Caco-2 (cell line): ENCODE measurements around the gene ZBTB38. TPM values are rescaled to one million over a fixed set of nuclear protein-coding genes. Genes with fewer than 3 reads are reported as not detected.

Experiments used
- BruUV-seq: library from RNA; stranded (reverse); fragments of 400-500 nt; replicated peaks from 2 replicates; lab custom pipeline; 2021; lab: Mats Ljungman, UMichigan
- CTCF ChIA-PET: fragments of 300-600 bp; sonication (Branson Sonifier 250); formaldehyde crosslinking; loops from one replicate; lab custom pipeline; 2022; ENCODE audit warnings: antibody characterized with exemption; lab: Charles Lee
- POLR2A ChIA-PET: fragments of 300-600 bp; sonication (Branson Sonifier 250); formaldehyde crosslinking; loops from one replicate; lab custom pipeline; 2022; ENCODE audit warnings: antibody characterized with exemption; lab: Charles Lee
- DNase-seq, 2 experiments: peaks; one replicate each; pipeline versions ENCODE4 v3.0.0 to v3.0.0-alpha.2; 2020 to 2022
- H3K27me3 ChIP-seq: replicated peaks from 2 replicates; pipeline ENCODE4 v1.6.0; 2011; ENCODE audit warnings: low read length; ENCODE audit not compliant: control insufficient read depth, insufficient read depth
- H3K36me3 ChIP-seq: 2 replicates; pipeline ENCODE4 v1.5.1; 2011; ENCODE audit warnings: low read length; ENCODE audit not compliant: control insufficient read depth, insufficient read depth
- H3K4me1 ChIP-seq: fragments of 250-450 bp; sonication (Bioruptor Pico); 2 replicates; pipeline ENCODE4 v1.5.1; 2020; ENCODE audit warnings: mild to moderate bottlenecking
- H3K4me3 ChIP-seq: 2 replicates; pipeline ENCODE4 v1.5.1; 2011; ENCODE audit warnings: low read depth, mild to moderate bottlenecking, control low read depth, low read length
- H3K9me3 ChIP-seq: fragments of 250-450 bp; sonication (Bioruptor Pico); 2 replicates; pipeline ENCODE4 v1.5.1; 2020; ENCODE audit warnings: mild to moderate bottlenecking, moderate library complexity
- H3K27ac Mint-ChIP-seq: one replicate; pipeline ENCODE4 v1.8.0; 2022; ENCODE audit warnings: mixed read lengths; ENCODE audit not compliant: unreplicated experiment
- H3K27me3 Mint-ChIP-seq: one replicate; pipeline ENCODE4 v1.8.0; 2022; ENCODE audit warnings: mixed read lengths; ENCODE audit not compliant: insufficient read depth, unreplicated experiment
- H3K36me3 Mint-ChIP-seq: one replicate; pipeline ENCODE4 v1.8.0; 2022; ENCODE audit warnings: mild to moderate bottlenecking, mixed read lengths; ENCODE audit not compliant: insufficient read depth, unreplicated experiment
- H3K4me1 Mint-ChIP-seq: one replicate; pipeline ENCODE4 v1.8.0; 2022; ENCODE audit warnings: low read depth, mixed read lengths; ENCODE audit not compliant: unreplicated experiment
- H3K4me3 Mint-ChIP-seq: one replicate; pipeline ENCODE4 v1.8.0; 2022; ENCODE audit warnings: mild to moderate bottlenecking, moderate library complexity, mixed read lengths; ENCODE audit not compliant: unreplicated experiment
- H3K9me3 Mint-ChIP-seq: one replicate; pipeline ENCODE4 v1.8.0; 2022; ENCODE audit warnings: mixed read lengths; ENCODE audit not compliant: unreplicated experiment
- intact Hi-C: fragments of 100-400 bp; cut with micrococcal nuclease; formaldehyde crosslinking; loops from one replicate; pipeline ENCODE4 v1.10.0; 2022; ENCODE audit not compliant: unreplicated experiment
- total RNA-seq: library from RNA; stranded (reverse); gene quantifications from 2 replicates; pipeline ENCODE4 v1.2.3, GENCODE V29; 2022
- TF ChIP-seq, protein P1 (sequence below), 2 experiments: fragments of 200-600 bp in 1 of 2; IDR thresholded peaks; 1 replicate in 1 of 2; 2 replicates in 1 of 2; pipeline versions ENCODE4 v1.5.1 to v1.8.0; 2011 to 2022; ENCODE audit warnings: antibody characterized with exemption in 1 of 2, control low read depth in 1 of 2, inconsistent platforms in 1 of 2, low read depth in 1 of 2, low read length in 1 of 2, mild to moderate bottlenecking in 1 of 2, moderate library complexity in 1 of 2; ENCODE audit not compliant: insufficient read depth in 1 of 2, severe bottlenecking in 1 of 2, unreplicated experiment in 1 of 2

ZBTB38 gene
- total RNA-seq, 1 experiment from 2014 or later, result 74.1 TPM

DNA sequence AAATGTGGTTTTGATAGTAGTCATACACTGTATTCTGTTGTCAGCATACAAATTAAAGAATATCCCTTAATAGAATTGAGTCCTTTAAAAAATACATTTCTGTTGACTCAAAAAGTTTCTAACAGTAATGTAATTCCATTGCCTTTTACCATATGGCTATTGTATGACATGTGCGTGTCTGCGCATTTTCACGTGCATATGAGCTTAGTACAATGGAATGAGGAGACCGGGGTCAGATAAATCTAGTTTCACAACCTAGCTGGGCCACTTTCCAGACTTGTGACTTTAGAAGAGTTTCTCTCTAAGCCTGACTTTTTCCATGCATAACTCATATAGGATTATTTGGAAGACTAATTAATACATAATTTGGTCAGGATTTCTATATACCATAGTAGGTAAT lies 38.7 kb downstream of the ZBTB38 start:
- H3K4me1 ChIP-seq, result peaks cover 33% of the 10 kb centered on the region
- TF ChIP-seq, protein P1, sequence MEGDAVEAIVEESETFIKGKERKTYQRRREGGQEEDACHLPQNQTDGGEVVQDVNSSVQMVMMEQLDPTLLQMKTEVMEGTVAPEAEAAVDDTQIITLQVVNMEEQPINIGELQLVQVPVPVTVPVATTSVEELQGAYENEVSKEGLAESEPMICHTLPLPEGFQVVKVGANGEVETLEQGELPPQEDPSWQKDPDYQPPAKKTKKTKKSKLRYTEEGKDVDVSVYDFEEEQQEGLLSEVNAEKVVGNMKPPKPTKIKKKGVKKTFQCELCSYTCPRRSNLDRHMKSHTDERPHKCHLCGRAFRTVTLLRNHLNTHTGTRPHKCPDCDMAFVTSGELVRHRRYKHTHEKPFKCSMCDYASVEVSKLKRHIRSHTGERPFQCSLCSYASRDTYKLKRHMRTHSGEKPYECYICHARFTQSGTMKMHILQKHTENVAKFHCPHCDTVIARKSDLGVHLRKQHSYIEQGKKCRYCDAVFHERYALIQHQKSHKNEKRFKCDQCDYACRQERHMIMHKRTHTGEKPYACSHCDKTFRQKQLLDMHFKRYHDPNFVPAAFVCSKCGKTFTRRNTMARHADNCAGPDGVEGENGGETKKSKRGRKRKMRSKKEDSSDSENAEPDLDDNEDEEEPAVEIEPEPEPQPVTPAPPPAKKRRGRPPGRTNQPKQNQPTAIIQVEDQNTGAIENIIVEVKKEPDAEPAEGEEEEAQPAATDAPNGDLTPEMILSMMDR (IDR thresholded peaks at IDR 0.05; ENCODE audit: insufficient read depth in 1 of 2, low read depth in 1 of 2, low read length in 1 of 2, severe bottlenecking in 1 of 2, unreplicated experiment in 1 of 2), result no peak

DNA sequence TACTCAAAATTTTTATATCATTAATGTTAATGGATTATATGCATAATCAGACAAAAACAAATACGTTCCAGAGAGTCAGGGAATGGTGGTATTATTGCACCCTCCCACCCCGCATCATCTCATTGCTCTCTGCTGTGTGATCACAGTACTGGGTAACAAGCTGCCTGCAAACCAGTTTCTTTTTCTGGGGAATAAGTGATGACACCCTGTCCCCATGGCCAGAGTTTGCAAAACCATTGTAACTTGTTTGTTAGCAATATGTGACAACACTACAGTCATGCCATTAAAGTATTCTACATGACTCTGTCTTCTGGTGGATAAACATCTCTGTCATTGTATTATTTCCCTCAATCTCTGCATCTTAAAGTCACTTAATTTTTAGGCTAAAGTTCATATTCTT lies 39.5 kb downstream of the ZBTB38 start:
- peaks cover 22% of the 10 kb centered on the region for H3K36me3 Mint-ChIP-seq
- no peaks in the 10 kb centered on the region for H3K9me3 Mint-ChIP-seq
- H3K27ac Mint-ChIP-seq, result no peak overlapping the region
- Histone ChIP-seq H3K36me3 (peaks cover 6% of the 10 kb centered on the region; the same call in 1 of the 2 replicates), H3K4me1 (peaks cover 33% of the 10 kb centered on the region), H3K4me3 (no peak overlapping the region), H3K27me3 (no peaks in the 10 kb centered on the region), H3K9me3 (no peaks in the 10 kb centered on the region)
- intact Hi-C loops, result no loop called here
- ChIA-PET CTCF (no interaction called here), POLR2A (no interaction called here)
- no peak for DNase-seq
- TF ChIP-seq, protein P1 (IDR thresholded peaks at IDR 0.05; ENCODE audit: insufficient read depth in 1 of 2, low read depth in 1 of 2, low read length in 1 of 2, severe bottlenecking in 1 of 2, unreplicated experiment in 1 of 2), result no peak
- no peak overlapping the region for H3K4me3 Mint-ChIP-seq
- peaks cover 6% of the 10 kb centered on the region for H3K4me1 Mint-ChIP-seq
- BruUV-seq, result no TSS peak
- H3K27me3 Mint-ChIP-seq, result no peaks in the 10 kb centered on the region

More for the DNA sequence above, 38.7 kb downstream of the ZBTB38 start:
- Histone ChIP-seq H3K9me3 (no peaks in the 10 kb centered on the region), H3K4me3 (no peak overlapping the region), H3K36me3 (peaks cover 6% of the 10 kb centered on the region; the same call in 1 of the 2 replicates), H3K27me3 (no peaks in the 10 kb centered on the region)
- no peak for DNase-seq
- POLR2A ChIA-PET, result no interaction called here
- Mint-ChIP-seq H3K9me3 (no peaks in the 10 kb centered on the region), H3K27me3 (no peaks in the 10 kb centered on the region), H3K4me1 (peaks cover 6% of the 10 kb centered on the region), H3K4me3 (no peak overlapping the region), H3K27ac (no peak overlapping the region), H3K36me3 (peaks cover 19% of the 10 kb centered on the region)
- intact Hi-C loops, result no loop called here
- no TSS peak for BruUV-seq
- CTCF ChIA-PET, result no interaction called here

DNA sequence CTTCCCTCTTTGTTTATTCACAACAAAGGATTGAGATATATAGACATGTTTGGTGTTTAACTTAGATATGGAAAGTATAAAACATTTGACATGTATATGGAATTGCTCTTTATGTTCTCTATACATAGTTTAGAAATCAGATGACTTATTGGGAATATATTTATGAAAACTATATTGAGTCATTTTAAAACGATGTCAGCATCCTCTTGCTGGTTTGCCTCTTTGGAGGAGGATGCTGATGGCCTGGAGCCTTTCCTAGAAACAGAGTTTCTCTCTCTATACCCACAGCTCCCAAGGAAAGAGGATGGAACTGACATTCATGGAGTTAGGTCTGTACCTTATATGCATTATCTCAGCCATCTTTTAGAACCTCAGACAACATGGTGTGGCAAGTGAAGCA lies 40.3 kb downstream of the ZBTB38 start:
- POLR2A ChIA-PET, result no interaction called here
- CTCF ChIA-PET, result no interaction called here
- Mint-ChIP-seq H3K27me3 (no peaks in the 10 kb centered on the region), H3K36me3 (peaks cover 29% of the 10 kb centered on the region), H3K27ac (no peak overlapping the region), H3K4me1 (peaks cover 6% of the 10 kb centered on the region), H3K9me3 (no peaks in the 10 kb centered on the region), H3K4me3 (no peak overlapping the region)
- peaks cover 28% of the 10 kb centered on the region for H3K4me1 ChIP-seq
- no TSS peak for BruUV-seq
- peaks cover 12% of the 10 kb centered on the region; the same call in 1 of the 2 replicates for H3K36me3 ChIP-seq
- DNase-seq, result no peak
- no peaks in the 10 kb centered on the region for H3K9me3 ChIP-seq
- no peaks in the 10 kb centered on the region for H3K27me3 ChIP-seq
- no peak overlapping the region for H3K4me3 ChIP-seq
- TF ChIP-seq, protein P1 (IDR thresholded peaks at IDR 0.05; ENCODE audit: insufficient read depth in 1 of 2, low read depth in 1 of 2, low read length in 1 of 2, severe bottlenecking in 1 of 2, unreplicated experiment in 1 of 2), result no peak
- intact Hi-C loops, result no loop called here
